GM12878 (cell line): Measurements from ENCODE around the gene IRGM. TPM values are rescaled to one million over a fixed set of nuclear protein-coding genes. Genes with fewer than 3 reads are reported as not detected.

Experiments
- BACH1 ChIP-seq: fragments of 450-650 bp; IDR thresholded peaks from 2 replicates; pipeline ENCODE4 v1.6.1; 2017; ENCODE audit warnings: mild to moderate bottlenecking, borderline replicate concordance
- CEBPB ChIP-seq, 2 experiments: fragments of 150-350 bp in 1 of 2; IDR thresholded peaks; 2 replicates each; pipeline ENCODE4 v1.6.1; 2012 to 2014; ENCODE audit warnings: low read depth in 2 of 2, low read length in 2 of 2, borderline replicate concordance in 1 of 2, inconsistent platforms in 1 of 2
- EGR1 ChIP-seq, 2 experiments: IDR thresholded peaks; 1 replicate in 1 of 2; 2 replicates in 1 of 2; pipeline ENCODE4 v1.6.1; 2011 to 2012; ENCODE audit warnings: low read depth in 2 of 2, low read length in 2 of 2, borderline replicate concordance in 1 of 2, mild to moderate bottlenecking in 1 of 2, moderate library complexity in 1 of 2
- IRF4 ChIP-seq: IDR thresholded peaks from 2 replicates; pipeline ENCODE4 v1.6.1; 2011; ENCODE audit warnings: low read depth, low read length
- KDM1A ChIP-seq: fragments of 200-600 bp; sonication (generic); IDR thresholded peaks from 2 replicates; pipeline ENCODE4 v1.6.1; 2016; ENCODE audit warnings: borderline replicate concordance
- KLF5 ChIP-seq: fragments of 450-650 bp; IDR thresholded peaks from 2 replicates; pipeline ENCODE4 v1.6.1; 2014; ENCODE audit warnings: mild to moderate bottlenecking; ENCODE audit not compliant: partially characterized antibody
- RCOR1 ChIP-seq: conservative IDR thresholded peaks from 2 replicates; pipeline ENCODE4 v1.6.1; 2012; ENCODE audit warnings: low read depth, low read length, improper control_type of control experiment
- RELA ChIP-seq: fragments of 450-650 bp; IDR thresholded peaks from 2 replicates; pipeline ENCODE4 v1.8.0; 2014; ENCODE audit warnings: borderline replicate concordance; ENCODE audit not compliant: partially characterized antibody
- SKIL ChIP-seq: fragments of 450-650 bp; IDR thresholded peaks from 2 replicates; pipeline ENCODE4 v1.6.1; 2017; ENCODE audit warnings: mild to moderate bottlenecking, low read depth, inconsistent platforms; ENCODE audit not compliant: poor library complexity, severe bottlenecking
- SMAD5 ChIP-seq: IDR thresholded peaks from 2 replicates; pipeline ENCODE4 v1.6.1; 2016; ENCODE audit warnings: antibody characterized with exemption, low read depth
- SP1 ChIP-seq: IDR thresholded peaks from one replicate; pipeline ENCODE4 v1.6.1; 2011; ENCODE audit warnings: low read depth, low read length
- USF2 ChIP-seq: IDR thresholded peaks from 2 replicates; pipeline ENCODE4 v1.6.1; 2011; ENCODE audit warnings: low read depth, low read length, improper control_type of control experiment, borderline replicate concordance
- ZNF207 ChIP-seq: fragments of 450-650 bp; IDR thresholded peaks from 2 replicates; pipeline ENCODE4 v1.6.1; 2014; ENCODE audit warnings: antibody characterized with exemption, mild to moderate bottlenecking, borderline replicate concordance
- ZNF217 ChIP-seq: fragments of 450-650 bp; IDR thresholded peaks from 2 replicates; pipeline ENCODE4 v1.6.1; 2017; ENCODE audit warnings: antibody characterized with exemption, mild to moderate bottlenecking
- polyA plus RNA-seq, 11 experiments: library from polyadenylated mRNA; depleted of rRNA in 4 of 11; unstranded in 6 of 11; stranded (reverse) in 5 of 11; fragments of >200 nt; fragmentation: Nextera tagmentation in 4 of 11; fragmentation: Illumina TruSeq in 1 of 11; extraction: Ambion mirVana in 4 of 11; extraction: Trizol in 1 of 11; gene quantifications; 1 replicate in 1 of 11; 2 replicates in 10 of 11; pipeline versions ENCODE4 v1.2.1 to v1.2.3, GENCODE V29; 2011 to 2016; ENCODE audit warnings: inconsistent platforms in 2 of 11, missing spikeins in 2 of 11, low read depth in 1 of 11
- total RNA-seq, 4 experiments: library from RNA; depleted of rRNA in 3 of 4; stranded (reverse); fragments of >200 nt in 3 of 4; fragmentation: Illumina TruSeq in 1 of 4; extraction: Trizol in 1 of 4; gene quantifications; 2 replicates each; pipeline versions ENCODE4 v1.2.1 to v1.2.3, GENCODE V29; 2013 to 2021
- TF ChIP-seq, protein P1 (sequence below): fragments of 450-650 bp; IDR thresholded peaks from 2 replicates; pipeline ENCODE4 v1.6.1; 2017; ENCODE audit warnings: mild to moderate bottlenecking
- TF ChIP-seq, protein P2 (sequence below): fragments of 450-650 bp; formaldehyde crosslinking; IDR thresholded peaks from 2 replicates; pipeline ENCODE4 v1.4.0; 2020; ENCODE audit warnings: mild to moderate bottlenecking, moderate library complexity
- TF ChIP-seq, protein P3 (sequence below): fragments of 450-650 bp; IDR thresholded peaks from 2 replicates; pipeline ENCODE4 v1.6.1; 2017; ENCODE audit warnings: borderline replicate concordance

Gene IRGM
- total and polyA plus RNA-seq, 10 of the 15 experiments (the other 5 are each of a cell fraction or from before 2014, with no cell fraction given): 0.11 to 0.38 (median 0.27) TPM; not detected in 2

- TF ChIP-seq ZNF207 (no peak), SKIL (peak; percentile 57), BACH1 (no peak), CEBPB (IDR thresholded peaks at IDR 0.05; ENCODE audit: borderline replicate concordance in 1 of 2, low read depth in 2 of 2, low read length in 2 of 2) (0 out of 4 replicates have a peak, but pooled peaks of 1 of the 2 experiments have one; percentile 47), KLF5 (no peak), SP1 (no peak), USF2 (no peak), EGR1 (IDR thresholded peaks at IDR 0.05; ENCODE audit: borderline replicate concordance in 1 of 2, low read depth in 2 of 2, low read length in 2 of 2) (peak in 1 of 2 experiments; percentile 66; a peak in 2 of 3 replicates), ZNF217 (no peak), RELA (peak; percentile 18), IRF4 (peak; percentile 54; the same call in 1 of the 2 replicates), RCOR1 (no peak), KDM1A (no peak), SMAD5 (no peak)
- TF ChIP-seq, protein P1, sequence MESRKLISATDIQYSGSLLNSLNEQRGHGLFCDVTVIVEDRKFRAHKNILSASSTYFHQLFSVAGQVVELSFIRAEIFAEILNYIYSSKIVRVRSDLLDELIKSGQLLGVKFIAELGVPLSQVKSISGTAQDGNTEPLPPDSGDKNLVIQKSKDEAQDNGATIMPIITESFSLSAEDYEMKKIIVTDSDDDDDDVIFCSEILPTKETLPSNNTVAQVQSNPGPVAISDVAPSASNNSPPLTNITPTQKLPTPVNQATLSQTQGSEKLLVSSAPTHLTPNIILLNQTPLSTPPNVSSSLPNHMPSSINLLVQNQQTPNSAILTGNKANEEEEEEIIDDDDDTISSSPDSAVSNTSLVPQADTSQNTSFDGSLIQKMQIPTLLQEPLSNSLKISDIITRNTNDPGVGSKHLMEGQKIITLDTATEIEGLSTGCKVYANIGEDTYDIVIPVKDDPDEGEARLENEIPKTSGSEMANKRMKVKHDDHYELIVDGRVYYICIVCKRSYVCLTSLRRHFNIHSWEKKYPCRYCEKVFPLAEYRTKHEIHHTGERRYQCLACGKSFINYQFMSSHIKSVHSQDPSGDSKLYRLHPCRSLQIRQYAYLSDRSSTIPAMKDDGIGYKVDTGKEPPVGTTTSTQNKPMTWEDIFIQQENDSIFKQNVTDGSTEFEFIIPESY: no peak
- TF ChIP-seq, protein P2, sequence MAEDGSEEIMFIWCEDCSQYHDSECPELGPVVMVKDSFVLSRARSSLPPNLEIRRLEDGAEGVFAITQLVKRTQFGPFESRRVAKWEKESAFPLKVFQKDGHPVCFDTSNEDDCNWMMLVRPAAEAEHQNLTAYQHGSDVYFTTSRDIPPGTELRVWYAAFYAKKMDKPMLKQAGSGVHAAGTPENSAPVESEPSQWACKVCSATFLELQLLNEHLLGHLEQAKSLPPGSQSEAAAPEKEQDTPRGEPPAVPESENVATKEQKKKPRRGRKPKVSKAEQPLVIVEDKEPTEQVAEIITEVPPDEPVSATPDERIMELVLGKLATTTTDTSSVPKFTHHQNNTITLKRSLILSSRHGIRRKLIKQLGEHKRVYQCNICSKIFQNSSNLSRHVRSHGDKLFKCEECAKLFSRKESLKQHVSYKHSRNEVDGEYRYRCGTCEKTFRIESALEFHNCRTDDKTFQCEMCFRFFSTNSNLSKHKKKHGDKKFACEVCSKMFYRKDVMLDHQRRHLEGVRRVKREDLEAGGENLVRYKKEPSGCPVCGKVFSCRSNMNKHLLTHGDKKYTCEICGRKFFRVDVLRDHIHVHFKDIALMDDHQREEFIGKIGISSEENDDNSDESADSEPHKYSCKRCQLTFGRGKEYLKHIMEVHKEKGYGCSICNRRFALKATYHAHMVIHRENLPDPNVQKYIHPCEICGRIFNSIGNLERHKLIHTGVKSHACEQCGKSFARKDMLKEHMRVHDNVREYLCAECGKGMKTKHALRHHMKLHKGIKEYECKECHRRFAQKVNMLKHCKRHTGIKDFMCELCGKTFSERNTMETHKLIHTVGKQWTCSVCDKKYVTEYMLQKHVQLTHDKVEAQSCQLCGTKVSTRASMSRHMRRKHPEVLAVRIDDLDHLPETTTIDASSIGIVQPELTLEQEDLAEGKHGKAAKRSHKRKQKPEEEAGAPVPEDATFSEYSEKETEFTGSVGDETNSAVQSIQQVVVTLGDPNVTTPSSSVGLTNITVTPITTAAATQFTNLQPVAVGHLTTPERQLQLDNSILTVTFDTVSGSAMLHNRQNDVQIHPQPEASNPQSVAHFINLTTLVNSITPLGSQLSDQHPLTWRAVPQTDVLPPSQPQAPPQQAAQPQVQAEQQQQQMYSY (CRISPR knock-in tag): no peak
- TF ChIP-seq, protein P3, sequence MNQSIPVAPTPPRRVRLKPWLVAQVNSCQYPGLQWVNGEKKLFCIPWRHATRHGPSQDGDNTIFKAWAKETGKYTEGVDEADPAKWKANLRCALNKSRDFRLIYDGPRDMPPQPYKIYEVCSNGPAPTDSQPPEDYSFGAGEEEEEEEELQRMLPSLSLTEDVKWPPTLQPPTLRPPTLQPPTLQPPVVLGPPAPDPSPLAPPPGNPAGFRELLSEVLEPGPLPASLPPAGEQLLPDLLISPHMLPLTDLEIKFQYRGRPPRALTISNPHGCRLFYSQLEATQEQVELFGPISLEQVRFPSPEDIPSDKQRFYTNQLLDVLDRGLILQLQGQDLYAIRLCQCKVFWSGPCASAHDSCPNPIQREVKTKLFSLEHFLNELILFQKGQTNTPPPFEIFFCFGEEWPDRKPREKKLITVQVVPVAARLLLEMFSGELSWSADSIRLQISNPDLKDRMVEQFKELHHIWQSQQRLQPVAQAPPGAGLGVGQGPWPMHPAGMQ: no peak
These were observed 473 bp downstream of the IRGM start (continued) for GRCh38 chr5:150846654-150847333.
